Measurements from ENCODE around the gene CNOT9.

The CNOT9 gene

DNA sequence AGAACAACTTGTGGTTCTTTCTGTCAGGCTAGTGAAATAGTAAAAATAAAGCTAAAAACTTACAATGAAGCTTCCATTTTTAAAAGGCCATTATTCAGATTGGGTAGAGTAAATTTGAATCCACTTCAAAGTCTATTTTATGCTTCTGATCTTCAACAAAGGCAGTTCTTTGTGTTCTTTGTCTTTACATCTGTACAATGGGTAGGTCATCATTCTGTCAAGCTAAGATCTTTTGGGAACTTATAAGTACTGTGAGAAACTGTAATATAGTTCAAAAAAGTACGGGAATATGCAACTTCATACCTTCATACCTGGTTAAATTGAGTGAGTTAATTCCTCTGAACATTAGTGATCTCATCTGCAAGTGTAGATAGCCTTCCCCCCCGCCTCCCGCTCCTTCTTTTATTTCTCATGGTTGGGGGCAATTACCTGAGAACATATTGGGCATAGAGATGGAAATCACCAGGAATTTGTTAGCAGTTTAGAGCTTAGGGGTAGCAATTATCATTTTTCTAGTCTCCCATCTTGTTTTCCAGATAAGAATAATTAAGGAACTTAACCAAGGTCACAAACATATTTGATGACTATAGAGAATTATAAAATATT is 9.7 kb downstream of the CNOT9 start:
- no peak for DNase-seq (ENCODE audit: low read depth)

DNA sequence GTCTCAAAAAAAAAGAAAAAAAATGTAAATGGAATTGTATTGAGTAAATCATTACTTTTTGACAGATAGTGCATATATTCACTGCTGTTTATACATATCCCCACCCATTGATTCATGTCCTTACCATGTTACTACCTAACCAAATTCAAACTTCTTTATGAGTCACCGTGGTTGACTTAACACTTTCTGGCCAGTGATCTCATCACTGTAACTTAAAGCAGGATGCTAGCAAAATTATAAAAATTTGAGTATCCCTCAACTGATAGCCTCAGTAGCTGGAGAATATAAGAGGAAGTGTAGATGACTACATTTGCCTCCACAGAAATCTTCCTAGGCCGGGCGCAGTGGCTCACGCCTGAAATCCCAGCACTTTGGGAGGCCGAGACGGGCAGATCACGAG is 13.4 kb downstream of the CNOT9 start:
- DNase-seq (ENCODE audit: low read depth): no peak

DNA sequence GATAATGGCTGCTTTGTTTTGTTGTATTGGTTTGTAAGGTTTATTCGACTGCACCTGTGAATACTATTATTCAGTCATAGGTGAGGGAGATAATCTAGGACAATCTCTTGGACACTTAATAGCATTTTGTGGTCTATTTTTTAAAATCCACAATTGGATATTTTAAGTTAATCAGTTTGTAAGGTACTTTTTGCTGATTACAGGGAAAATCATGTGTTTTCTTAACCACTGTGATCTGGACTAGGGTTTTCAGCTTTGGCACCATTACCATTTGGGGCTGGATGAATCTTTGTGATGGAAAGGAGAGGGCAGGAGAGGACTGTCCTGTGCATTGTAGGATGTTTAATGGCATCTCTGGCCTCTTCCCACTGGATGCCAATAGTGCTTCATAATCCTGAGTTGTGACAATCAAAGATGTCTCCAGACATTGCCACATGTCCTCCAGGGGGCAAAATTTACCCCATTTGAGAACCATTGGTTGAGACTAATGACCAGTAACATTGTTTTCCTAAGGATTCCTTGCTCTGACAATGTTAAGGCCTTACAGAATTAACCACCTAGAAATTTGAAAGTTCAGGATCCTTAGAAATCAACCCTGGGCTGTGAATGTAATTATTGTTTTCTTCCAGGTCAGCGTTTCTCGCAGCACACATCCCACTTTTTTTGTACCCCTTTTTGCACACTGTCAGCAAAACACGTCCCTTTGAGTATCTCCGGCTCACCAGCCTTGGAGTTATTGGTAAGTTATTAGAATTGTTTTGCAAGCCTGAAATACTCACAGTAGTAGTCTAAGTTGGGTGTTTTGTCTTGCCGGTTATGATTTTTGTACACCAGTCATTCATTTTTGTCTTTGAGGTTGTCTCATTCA is 15.6 kb downstream of the CNOT9 start:
- DNase-seq (ENCODE audit: low read depth): no peak

DNA sequence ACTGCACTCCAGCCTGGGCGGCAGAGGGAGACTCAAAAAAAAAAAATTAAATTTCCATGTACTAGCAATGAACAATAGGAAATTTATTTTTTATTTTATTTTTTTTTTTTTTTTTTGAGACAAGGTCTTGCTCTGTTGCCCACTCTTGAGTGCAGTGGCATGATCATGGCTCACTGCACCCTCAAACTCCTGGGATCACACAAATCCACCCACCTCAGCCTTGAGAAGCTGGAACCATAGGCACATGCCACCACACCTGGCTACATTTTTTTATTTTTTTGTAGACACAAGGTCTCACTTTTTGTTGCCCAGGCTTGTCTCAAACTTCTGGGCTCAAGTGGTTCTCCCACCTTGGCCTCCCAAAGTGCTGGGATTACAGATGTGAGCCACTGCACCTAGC is 16.9 kb downstream of the CNOT9 start:
- no peak for DNase-seq (ENCODE audit: low read depth)

DNA sequence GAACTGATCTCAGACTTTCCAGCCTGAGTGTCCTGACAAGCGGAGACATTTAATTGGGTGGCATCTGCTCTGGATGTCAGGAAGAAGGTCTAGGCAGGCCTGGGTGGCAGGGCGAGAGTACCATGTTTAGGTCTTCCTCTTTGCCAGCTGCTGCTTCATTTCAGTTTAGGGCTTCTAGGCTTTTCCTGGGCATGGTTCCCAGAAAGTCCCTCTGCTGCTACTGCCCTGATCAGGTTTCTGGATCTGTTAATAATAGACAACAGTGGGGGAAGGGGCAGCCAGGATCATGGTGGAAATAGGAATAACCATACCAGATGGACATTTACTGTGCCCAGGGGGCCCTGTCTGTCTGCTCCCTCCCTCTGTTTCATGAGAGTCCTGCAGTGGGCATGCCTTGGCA is 36.8 kb downstream of the CNOT9 start:
- DNase-seq (ENCODE audit: low read depth): no peak

DNA sequence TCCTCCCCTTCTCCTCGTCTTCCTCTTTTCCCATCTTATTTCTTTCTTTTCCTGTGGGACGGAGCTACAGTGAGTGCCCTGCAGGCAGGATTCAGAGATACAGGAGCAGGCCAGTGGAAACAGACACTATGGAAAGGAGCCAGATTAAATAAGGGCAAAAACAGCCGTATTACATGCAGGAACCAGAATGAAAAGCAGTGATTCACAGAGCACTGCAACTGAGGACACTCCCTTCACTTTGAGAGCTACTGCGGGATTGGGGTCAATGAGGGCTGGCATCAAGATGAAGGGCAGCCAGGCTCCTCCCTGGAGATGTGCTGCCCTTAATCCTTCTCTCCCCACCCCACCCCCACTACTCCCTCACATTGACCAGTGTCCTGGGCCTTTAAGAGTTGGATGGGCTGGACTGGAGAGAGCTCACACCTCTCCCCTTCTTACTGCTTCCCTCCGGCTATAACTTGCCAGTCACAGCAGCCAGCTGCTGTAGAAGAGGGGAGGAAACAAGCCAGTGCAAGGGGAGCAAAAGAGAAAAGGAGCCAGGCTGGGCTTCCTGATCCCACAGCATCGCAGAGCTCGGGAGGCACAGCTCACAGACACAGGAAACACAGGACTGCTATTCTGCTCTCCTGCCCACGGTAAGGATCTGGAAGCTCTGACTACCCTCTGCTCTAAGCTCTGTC is 38.9 kb downstream of the CNOT9 start, which contains the start of gene PLCD4:
Gene PLCD4 (plus strand): TSS at position 464 of the 680 bp plus-strand sequence. CDS start 7,841 bp downstream, outside the sequence.
- DNase-seq (ENCODE audit: low read depth): no peak

DNA sequence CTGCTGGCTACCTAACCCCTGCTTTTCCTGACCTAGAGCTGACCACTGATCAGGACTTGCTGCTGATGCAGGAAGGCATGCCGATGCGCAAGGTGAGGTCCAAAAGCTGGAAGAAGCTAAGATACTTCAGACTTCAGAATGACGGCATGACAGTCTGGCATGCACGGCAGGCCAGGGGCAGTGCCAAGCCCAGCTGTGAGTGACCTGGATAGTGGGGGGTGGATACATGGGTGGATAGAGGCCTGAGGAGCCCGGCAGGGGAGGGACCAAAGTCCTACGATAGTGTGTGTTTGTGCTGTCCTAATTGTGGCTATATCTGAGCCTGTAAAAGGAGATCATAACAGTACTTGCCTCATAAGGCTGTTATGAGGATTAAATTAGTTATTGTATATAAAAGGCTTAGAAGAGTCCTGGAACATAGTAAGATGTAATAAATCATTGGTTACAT is 47.3 kb downstream of the CNOT9 start:
- DNase-seq (ENCODE audit: low read depth): no peak

DNA sequence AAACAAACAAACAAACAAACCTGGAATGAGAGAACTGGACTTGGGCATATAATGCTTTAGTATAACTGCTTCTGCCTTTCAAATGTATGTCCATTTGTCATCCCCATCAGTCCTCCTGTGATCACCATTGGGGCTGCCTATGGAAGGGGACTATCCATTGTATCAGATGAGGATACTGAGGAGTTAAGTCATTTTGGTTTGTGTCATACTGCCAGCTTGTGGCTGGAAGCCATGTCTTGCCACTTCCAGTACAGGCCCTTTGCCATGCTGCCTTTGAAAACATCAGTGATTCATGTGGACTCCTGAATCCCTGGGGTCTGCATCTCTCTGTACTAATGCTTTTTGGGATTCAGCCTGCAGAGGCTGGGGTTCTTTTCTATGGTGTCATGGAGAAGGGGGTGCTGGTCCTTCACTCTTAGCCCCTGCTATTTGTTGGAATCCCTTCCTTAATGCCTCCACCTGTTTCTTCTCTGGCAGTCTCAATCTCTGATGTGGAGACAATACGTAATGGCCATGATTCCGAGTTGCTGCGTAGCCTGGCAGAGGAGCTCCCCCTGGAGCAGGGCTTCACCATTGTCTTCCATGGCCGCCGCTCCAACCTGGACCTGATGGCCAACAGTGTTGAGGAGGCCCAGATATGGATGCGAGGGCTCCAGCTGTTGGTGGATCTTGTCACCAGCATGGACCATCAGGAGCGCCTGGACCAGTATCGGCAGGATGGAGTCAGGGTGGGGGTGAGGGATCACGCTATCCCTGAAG is 49.6 kb downstream of the CNOT9 start:
- DNase-seq (ENCODE audit: low read depth): no peak

DNA sequence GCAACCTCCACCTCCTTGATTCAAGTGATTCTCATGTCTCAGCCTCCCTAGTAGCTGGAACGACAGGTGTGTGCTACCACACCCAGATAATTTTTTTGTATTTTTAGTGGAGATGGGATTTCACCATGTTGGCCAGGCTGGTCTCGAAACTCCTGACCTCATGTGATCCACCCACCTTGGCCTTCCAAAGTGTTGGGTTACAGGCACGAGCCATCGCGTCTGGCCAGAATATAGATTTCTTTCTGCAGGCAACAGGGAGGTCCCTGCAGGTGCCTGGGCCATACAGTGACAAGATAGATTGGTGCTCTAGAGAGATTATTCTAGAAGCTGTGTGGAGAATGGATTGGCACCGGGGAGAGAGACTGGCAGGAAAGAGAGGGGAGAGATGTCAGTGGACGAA is 52.4 kb downstream of the CNOT9 start:
- DNase-seq (ENCODE audit: low read depth): no peak

DNA sequence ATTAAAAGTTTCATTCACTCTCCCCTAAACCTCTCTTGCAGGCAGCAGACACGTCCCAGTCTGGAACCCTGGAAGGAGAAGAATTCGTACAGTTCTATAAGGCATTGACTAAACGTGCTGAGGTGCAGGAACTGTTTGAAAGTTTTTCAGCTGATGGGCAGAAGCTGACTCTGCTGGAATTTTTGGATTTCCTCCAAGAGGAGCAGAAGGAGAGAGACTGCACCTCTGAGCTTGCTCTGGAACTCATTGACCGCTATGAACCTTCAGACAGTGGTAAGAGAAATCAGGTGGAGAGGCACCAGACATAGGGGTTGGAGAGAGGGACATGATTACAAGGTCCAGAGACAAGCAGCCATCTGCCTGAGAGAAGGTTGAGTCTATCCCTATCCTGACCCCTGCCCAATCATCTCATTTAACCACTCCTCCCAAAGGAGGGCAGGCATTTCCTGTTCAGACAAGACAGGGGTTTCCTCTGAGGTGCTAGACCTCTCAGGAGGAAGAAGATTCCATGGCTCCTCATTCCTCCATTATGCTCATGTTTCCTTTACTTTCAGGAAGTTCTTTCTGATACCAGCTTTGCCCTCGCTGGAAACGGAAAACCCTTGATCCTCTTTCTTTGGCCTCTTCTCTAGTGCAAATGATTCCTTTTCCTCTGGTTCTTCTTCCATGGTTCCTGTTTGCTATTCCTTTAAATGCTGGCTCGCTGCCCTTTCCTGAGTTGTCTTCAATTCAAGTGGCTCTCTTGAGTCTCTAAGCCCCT is 54.1 kb downstream of the CNOT9 start:
- DNase-seq (ENCODE audit: low read depth): no peak

DNA sequence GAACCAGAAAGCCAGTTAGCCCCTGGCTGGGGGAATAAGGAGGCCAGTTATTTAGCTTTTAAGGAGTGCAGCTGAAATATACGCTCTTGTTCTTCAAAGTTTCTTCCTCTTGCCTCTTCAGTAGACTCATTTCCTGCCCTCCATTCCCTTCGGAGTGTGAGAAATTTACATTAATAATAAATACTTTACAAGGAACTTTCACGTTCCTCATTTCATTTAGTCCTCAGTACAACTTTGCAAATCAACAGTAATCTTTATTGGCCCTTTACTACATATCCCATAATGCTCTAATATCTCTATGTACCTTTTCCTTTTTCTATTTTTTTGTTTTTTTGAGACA is 54.7 kb downstream of the CNOT9 start:
- DNase-seq (ENCODE audit: low read depth): no peak

DNA sequence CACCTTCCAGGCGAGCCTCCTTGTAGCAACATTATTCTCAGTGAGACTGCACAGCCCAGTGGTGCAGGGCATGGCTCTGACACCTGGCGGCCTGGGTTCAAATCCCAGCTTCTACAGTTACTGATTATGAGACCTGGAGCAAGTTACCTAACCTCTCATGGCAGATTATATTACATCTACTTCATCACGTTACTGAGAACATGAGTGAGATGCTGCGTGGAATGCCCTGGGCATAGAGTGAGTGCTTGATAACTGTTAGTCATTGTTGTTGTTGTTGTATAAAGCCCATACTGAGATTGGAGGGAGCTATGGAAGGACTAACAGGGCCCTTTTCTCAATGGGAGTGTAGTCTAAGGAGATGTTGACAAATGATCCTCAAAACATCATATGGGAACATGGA is 57.7 kb downstream of the CNOT9 start:
- no peak for DNase-seq (ENCODE audit: low read depth)

DNA sequence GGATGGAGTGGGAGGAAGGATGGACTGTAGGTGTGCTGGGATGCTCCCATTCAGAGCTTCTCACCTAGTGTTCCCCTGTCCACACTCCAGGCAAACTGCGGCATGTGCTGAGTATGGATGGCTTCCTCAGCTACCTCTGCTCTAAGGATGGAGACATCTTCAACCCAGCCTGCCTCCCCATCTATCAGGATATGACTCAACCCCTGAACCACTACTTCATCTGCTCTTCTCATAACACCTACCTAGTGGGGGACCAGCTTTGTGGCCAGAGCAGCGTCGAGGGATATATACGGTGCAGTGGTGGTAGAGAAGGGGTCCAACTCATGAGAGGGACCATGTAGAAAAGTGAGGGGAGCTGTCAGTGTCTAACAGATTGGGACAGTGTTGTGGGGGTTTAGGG is 59.3 kb downstream of the CNOT9 start:
- DNase-seq (ENCODE audit: low read depth): no peak

DNA sequence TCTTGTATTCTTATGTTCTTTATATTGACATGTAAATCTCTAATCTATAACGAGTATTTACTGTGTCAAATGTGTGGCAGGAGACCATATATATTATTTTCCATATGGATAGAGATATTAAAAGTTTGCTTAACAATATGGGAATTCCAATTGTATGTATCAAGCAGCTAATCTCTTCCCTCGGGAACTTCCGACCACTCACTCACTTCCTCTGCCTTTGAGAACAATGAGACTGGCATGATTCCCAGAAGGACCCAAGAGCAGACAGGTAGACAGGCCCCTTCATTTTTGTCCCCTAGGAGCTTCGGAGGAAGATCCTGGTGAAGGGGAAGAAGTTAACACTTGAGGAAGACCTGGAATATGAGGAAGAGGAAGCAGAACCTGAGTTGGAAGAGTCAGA is 63.2 kb downstream of the CNOT9 start:
- DNase-seq (ENCODE audit: low read depth): no peak

DNA sequence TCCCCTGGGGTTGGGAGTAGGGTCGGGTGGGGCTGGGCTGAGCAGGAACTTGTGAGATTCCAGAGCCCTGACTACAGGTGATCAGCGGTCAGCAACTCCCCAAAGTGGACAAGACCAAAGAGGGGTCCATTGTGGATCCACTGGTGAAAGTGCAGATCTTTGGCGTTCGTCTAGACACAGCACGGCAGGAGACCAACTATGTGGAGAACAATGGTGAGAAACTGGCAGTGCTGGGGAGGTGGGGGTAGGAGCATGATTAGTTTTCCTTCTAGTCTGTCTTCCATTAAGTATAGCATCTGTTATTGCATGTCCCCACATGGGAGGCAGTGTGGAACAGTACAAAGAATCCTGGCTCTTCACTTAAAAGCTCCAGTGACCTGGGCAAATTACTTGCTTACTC is 67.1 kb downstream of the CNOT9 start:
- DNase-seq (ENCODE audit: low read depth): no peak

DNA sequence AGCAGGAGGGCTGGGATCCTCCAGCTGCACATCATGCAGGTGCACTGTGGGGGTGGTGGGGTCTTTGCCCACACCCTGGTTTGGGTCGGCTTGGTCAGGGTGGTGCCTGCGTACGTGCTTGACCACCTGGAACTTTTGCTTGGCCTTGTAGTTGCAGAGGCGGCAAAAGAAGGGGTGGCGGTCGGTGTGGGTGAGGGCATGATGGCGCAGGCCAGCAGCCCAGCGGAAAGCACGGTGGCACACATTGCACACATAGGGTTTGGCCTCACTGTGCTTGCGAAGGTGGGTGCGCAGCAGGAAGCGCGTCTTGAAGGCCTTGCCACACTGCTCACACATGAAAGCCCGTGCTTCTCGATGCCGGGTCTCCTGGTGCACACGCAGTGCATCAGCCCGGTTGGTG is 69.7 kb downstream of the CNOT9 start:
- no peak for DNase-seq (ENCODE audit: low read depth)

DNA sequence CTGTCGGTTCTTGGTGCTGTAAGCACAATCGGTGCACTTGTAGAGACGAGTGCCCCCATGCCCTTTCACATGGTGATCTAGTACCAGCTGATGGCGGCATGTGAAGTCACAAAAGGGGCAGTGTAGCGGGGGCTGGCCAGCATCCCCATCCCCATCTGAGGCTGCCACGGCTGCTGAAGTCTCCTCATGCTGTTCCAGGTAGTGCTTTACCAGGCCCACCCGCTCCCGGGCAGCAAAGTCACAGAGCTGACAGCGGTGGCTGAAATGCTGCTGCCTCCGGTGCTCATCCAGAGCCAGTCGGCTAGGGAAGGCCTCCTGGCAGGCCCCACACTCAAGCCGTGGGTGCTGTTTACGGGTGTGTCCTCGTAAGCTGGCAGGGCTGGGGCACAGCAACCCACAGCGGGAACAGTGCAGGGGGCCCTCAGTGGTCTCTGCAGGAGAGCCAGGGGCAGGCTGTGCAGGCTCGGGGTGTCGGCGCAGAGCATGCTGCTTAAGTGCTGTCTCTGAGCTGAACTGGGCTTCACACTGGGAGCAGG is 73.5 kb downstream of the CNOT9 start:
- DNase-seq (ENCODE audit: low read depth): no peak

DNA sequence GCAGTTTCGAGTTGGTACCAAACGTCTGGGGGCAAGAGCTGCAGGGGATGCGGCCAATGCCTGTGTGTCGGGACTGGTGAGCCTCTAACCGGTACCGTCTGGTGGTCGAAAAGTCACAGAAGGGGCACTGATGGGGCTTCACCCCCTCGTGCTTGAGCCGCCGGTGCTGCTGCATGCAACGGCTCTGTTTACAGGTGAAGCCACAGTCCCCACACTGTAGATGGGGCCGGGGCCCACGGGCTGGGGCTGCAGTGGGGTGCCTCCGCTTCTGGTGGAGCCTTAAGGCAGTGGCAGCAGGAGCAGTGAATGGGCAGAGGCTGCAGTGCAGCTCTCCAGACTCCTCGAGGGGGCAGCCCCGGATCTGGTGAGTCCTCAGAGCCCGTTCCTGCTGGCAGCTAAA is 74.1 kb downstream of the CNOT9 start:
- no peak for DNase-seq (ENCODE audit: low read depth)

DNA sequence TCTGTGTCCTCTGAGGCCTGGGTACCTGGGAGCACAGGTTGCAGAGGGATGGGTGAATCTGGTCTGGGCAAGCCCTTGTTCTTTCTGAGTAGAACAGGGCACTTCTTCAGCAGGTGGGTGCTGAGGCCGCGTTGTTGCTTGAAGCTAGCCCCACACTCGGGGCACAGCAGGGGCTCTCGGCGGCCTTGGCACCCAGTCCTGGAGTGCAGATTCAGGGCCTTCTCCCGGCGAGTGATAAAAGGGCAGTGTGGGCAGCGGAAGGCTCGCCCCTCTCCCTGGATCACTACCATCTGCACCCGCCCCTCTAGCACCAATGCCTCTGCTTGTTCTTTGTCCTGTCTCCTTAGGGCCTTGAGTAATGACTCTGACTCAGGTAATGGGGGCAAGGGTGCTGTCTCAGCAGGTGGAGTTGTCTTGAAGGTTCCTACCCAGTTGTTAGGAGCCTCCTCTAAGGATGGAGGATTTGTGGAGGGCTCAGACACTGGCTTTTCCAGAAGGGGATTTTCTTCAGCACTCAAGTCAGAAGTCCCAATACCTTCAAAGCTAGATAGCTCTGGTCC is 75.2 kb downstream of the CNOT9 start:
- no peak for DNase-seq (ENCODE audit: low read depth)

DNA sequence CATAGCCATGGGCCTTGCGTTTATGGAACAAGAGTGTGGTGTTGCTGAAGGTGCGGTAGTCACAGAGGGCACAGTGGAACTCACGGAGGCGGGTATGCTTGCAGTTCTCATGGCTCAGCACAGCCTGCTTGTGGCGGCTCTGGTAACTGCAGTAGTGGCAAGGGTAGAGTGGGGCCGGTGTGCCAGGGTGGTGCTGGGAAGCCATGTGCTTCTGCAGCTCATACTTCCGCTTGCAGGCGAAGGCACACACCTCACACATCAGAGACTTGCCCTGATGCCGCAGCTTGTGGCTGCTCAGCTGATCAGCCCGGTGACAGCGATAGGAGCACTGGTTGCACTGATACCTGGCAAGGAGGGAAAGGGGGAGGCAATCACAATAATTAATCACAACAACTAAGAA is 76.1 kb downstream of the CNOT9 start:
- no peak for DNase-seq (ENCODE audit: low read depth)

DNA sequence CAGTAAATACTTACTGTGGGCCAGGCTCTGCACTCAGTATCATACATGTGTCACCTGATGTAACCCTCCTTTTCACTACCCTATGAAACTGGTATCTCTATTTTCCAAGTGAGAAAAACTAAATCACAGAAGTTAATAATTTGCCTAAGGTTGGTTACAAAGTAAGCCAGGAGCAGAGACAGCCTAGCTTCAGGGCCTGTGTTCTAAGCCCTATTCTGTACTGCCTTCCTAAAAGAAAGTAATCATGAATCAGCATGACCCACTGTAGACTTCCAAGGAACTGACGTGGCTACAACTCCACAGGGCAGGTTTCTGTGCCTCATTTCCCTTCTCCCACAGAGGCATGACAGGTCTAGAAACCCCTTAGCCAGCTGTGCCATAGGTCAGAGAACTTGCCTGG is 76.5 kb downstream of the CNOT9 start:
- no peak for DNase-seq (ENCODE audit: low read depth)

Measured in activated T-cell treated with anti-CD3 and anti-CD28 coated beads for 24 hours (primary cell).